ENCODE data around the gene ING1.

ING1 gene

DNA sequence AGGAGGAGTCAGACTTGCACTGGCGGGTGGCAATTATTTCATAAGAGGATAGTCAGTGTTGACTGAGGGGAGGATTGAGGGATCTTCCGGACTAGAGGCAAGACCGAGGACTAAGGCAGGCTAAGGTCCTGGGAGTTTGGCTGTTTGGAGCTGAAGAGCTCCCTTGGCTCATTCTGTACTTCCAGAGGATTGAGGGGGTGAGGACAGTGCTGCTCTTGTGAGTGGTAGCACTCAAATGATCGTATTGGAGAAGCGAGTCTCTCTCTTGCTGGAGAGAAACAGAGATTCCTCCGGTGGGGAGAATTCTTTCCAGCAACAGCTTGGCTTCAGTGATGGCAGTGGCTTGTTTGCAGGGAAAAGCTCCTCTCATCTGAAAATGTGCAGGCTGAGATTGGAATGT lies 47.1 kb downstream of the ING1 start:
- no peaks in the 10 kb centered on the region for H3K4me1 ChIP-seq (ENCODE audit: low read depth, poor library complexity, severe bottlenecking)
- no peak overlapping the region for H3K4me2 ChIP-seq
- TF ChIP-seq, protein P1, sequence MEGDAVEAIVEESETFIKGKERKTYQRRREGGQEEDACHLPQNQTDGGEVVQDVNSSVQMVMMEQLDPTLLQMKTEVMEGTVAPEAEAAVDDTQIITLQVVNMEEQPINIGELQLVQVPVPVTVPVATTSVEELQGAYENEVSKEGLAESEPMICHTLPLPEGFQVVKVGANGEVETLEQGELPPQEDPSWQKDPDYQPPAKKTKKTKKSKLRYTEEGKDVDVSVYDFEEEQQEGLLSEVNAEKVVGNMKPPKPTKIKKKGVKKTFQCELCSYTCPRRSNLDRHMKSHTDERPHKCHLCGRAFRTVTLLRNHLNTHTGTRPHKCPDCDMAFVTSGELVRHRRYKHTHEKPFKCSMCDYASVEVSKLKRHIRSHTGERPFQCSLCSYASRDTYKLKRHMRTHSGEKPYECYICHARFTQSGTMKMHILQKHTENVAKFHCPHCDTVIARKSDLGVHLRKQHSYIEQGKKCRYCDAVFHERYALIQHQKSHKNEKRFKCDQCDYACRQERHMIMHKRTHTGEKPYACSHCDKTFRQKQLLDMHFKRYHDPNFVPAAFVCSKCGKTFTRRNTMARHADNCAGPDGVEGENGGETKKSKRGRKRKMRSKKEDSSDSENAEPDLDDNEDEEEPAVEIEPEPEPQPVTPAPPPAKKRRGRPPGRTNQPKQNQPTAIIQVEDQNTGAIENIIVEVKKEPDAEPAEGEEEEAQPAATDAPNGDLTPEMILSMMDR (conservative IDR thresholded peaks at IDR 0.05; ENCODE audit: low read depth, low read length) = no peak
- no peak overlapping the region for H3K27ac ChIP-seq
- H3K27me3 ChIP-seq (ENCODE audit: insufficient read depth, low read depth) = no peaks in the 10 kb centered on the region
- no peak overlapping the region for H3K4me3 ChIP-seq (IDR thresholded peaks at IDR 0.05; ENCODE audit: insufficient read depth, low read depth, low read length)
- H4K20me1 ChIP-seq (ENCODE audit: insufficient read depth) = no peaks in the 10 kb centered on the region
- no peaks in the 10 kb centered on the region for H3K36me3 ChIP-seq (ENCODE audit: insufficient read depth)
- H3K9ac ChIP-seq = no peak overlapping the region
- no peak overlapping the region for H2AFZ ChIP-seq (ENCODE audit: low read depth)
- no peaks in the 10 kb centered on the region for H3K79me2 ChIP-seq (ENCODE audit: insufficient read depth, low read depth)

DNA sequence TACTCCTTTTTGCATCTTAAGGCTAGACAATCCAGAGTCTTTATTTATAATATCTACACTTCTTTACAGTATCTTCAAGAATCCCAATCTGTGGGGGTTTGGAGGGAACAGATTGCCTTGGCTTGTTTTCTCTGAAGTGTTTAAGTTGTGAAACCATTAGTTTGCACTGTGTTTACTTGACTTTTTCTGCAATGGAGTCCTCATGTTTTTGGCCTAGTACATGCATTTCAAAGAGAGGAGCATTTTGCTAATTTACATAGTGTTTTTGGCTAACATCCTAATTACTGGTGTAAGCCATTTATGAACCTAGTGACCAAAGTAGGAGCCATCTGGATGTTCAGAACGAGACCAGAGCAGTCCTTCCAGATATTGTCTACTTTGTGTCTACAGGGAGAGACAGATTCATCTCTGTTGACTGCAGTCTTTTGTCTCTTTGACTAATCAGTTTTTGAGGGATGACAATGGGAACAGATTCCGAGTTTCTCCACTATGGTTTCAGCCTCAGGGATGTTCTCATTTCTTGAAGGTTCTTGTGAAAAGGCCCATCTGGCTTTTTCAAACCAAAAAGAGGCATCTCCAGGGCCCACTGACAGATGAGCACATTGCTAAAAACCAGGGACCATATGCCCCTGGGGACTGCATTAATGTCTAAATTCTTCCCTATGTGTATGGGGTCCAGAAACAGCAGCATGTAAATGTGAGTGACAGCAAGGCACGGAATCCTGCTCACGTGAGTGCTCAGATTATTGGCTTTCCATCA lies 53.4 kb downstream of the ING1 start:
- no peak overlapping the region for H3K9ac ChIP-seq
- no peak overlapping the region for H3K4me2 ChIP-seq
- H3K79me2 ChIP-seq (ENCODE audit: insufficient read depth, low read depth) = no peaks in the 10 kb centered on the region
- H2AFZ ChIP-seq (ENCODE audit: low read depth) = no peak overlapping the region
- no peaks in the 10 kb centered on the region for H3K36me3 ChIP-seq (ENCODE audit: insufficient read depth)
- TF ChIP-seq, protein P1 (conservative IDR thresholded peaks at IDR 0.05; ENCODE audit: low read depth, low read length) = no peak
- H3K27ac ChIP-seq = no peak overlapping the region
- H3K4me3 ChIP-seq (IDR thresholded peaks at IDR 0.05; ENCODE audit: insufficient read depth, low read depth, low read length) = no peak overlapping the region
- no peaks in the 10 kb centered on the region for H4K20me1 ChIP-seq (ENCODE audit: insufficient read depth)
- no peaks in the 10 kb centered on the region for H3K27me3 ChIP-seq (ENCODE audit: insufficient read depth, low read depth)
- no peaks in the 10 kb centered on the region for H3K4me1 ChIP-seq (ENCODE audit: low read depth, poor library complexity, severe bottlenecking)

- Histone ChIP-seq H3K9ac (no peak overlapping the region), H3K27ac (no peak overlapping the region), H3K27me3 (ENCODE audit: insufficient read depth, low read depth) (no peaks in the 10 kb centered on the region), H3K4me2 (no peak overlapping the region), H4K20me1 (ENCODE audit: insufficient read depth) (no peaks in the 10 kb centered on the region), H3K79me2 (ENCODE audit: insufficient read depth, low read depth) (no peaks in the 10 kb centered on the region), H3K4me3 (IDR thresholded peaks at IDR 0.05; ENCODE audit: insufficient read depth, low read depth, low read length) (no peak overlapping the region), H2AFZ (ENCODE audit: low read depth) (no peak overlapping the region), H3K36me3 (ENCODE audit: insufficient read depth) (no peaks in the 10 kb centered on the region), H3K4me1 (ENCODE audit: low read depth, poor library complexity, severe bottlenecking) (no peaks in the 10 kb centered on the region)
- TF ChIP-seq, protein P1 (conservative IDR thresholded peaks at IDR 0.05; ENCODE audit: low read depth, low read length) = no peak
Observed at GRCh38 chr13:110767476-110767875, 54.0 kb downstream of the ING1 start.

- TF ChIP-seq, protein P1 (conservative IDR thresholded peaks at IDR 0.05; ENCODE audit: low read depth, low read length) = no peak
- H2AFZ ChIP-seq (ENCODE audit: low read depth) = no peak overlapping the region
- H3K36me3 ChIP-seq (ENCODE audit: insufficient read depth) = no peaks in the 10 kb centered on the region
- H3K27me3 ChIP-seq (ENCODE audit: insufficient read depth, low read depth) = no peaks in the 10 kb centered on the region
- no peaks in the 10 kb centered on the region for H3K4me1 ChIP-seq (ENCODE audit: low read depth, poor library complexity, severe bottlenecking)
- H4K20me1 ChIP-seq (ENCODE audit: insufficient read depth) = no peaks in the 10 kb centered on the region
- no peak overlapping the region for H3K27ac ChIP-seq
- H3K4me2 ChIP-seq = no peak overlapping the region
- H3K9ac ChIP-seq = no peak overlapping the region
- no peak overlapping the region for H3K4me3 ChIP-seq (IDR thresholded peaks at IDR 0.05; ENCODE audit: insufficient read depth, low read depth, low read length)
- no peaks in the 10 kb centered on the region for H3K79me2 ChIP-seq (ENCODE audit: insufficient read depth, low read depth)
Observed at GRCh38 chr13:110769097-110769496, 55.6 kb downstream of the ING1 start.

Measured in KMS-11 (cell line).